NT2/D1 (cell line): ENCODE results near the gene FAM151A.
A peak's percentile ranks its signal among the peaks of the same experiment; 100 is the strongest.

Source experiments
- DNase-seq: peaks from one replicate; pipeline ENCODE4 v3.0.0-alpha.2; 2011; ENCODE audit warnings: low read depth, low spot score
- H3K27me3 ChIP-seq: 2 replicates; pipeline ENCODE4 v1.6.0; 2011; ENCODE audit warnings: mild to moderate bottlenecking; ENCODE audit not compliant: insufficient read length, insufficient read depth
- H3K36me3 ChIP-seq: 2 replicates; pipeline ENCODE4 v1.6.1; 2011; ENCODE audit warnings: mild to moderate bottlenecking, low read length, mixed read lengths; ENCODE audit not compliant: insufficient read depth, insufficient read length
- H3K4me1 ChIP-seq: 2 replicates; pipeline ENCODE4 v1.5.1; 2011; ENCODE audit not compliant: insufficient read depth, insufficient read length
- H3K4me3 ChIP-seq: 2 replicates; pipeline ENCODE4 v1.5.1; 2011; ENCODE audit warnings: low read depth; ENCODE audit not compliant: insufficient read length
- H3K9ac ChIP-seq: 2 replicates; pipeline ENCODE4 v1.6.0; 2011; ENCODE audit warnings: low read depth; ENCODE audit not compliant: insufficient read length
- H3K9me3 ChIP-seq: 2 replicates; pipeline ENCODE4 v1.5.1; 2011; ENCODE audit warnings: mild to moderate bottlenecking, low read length; ENCODE audit not compliant: insufficient read depth
- SUZ12 ChIP-seq: IDR thresholded peaks from 2 replicates; pipeline ENCODE4 v1.6.1; 2011; ENCODE audit not compliant: insufficient read length, insufficient read depth; ENCODE audit errors: extremely low read depth
- YY1 ChIP-seq: IDR thresholded peaks from 2 replicates; pipeline ENCODE4 v1.6.1; 2011; ENCODE audit not compliant: insufficient read length, insufficient read depth
- ZNF274 ChIP-seq: IDR thresholded peaks from 2 replicates; pipeline ENCODE4 v1.6.1; 2011; ENCODE audit warnings: mild to moderate bottlenecking, low read depth, low read length

FAM151A gene

DNA sequence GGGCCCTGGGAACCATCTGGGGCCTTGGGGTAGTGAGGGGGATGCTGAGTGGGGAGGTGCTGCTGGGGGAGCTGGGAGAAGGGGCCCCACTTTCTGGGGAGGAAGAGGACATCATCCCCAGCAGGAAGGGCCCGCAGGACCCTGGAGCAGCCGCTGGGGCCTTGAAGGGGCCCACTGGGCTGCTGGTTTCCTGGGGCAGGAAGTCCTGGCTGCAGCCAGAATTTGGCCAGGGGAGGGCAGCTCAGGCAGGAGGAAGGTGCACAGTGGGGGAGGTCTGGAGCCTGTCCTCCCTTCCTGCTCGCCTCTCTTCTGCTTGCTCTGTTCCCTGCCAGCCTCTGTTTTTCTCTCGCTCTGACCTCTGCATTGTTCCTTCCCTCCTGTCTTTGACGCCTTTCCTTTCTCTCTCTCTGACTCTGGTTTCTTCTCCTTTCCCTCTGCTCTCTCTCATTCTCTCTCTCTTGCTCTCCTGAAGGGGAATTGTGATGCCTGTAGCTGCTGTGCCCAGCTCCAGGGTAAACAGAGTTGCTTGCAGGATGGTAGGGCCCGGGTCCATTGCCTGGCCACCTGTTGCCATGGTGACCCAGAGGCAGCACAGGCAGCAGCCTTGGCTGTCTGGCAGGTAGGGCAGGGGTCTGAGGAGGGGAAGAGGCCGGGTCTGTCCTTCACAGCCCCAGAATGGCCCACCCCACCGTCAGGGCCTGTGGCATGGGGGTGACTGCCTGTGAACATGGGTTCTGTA, 51.4 kb downstream of the FAM151A start:
- H3K4me3 ChIP-seq = no peak overlapping the region
- DNase-seq = peak; percentile 57
- H3K27me3 ChIP-seq = no peaks in the 10 kb centered on the region
- H3K36me3 ChIP-seq = no peaks in the 10 kb centered on the region
- no peaks in the 10 kb centered on the region for H3K9me3 ChIP-seq
- TF ChIP-seq YY1 (no peak), ZNF274 (no peak), SUZ12 (no peak)
- peaks cover 42% of the 10 kb centered on the region for H3K4me1 ChIP-seq
- H3K9ac ChIP-seq = no peak overlapping the region

DNA sequence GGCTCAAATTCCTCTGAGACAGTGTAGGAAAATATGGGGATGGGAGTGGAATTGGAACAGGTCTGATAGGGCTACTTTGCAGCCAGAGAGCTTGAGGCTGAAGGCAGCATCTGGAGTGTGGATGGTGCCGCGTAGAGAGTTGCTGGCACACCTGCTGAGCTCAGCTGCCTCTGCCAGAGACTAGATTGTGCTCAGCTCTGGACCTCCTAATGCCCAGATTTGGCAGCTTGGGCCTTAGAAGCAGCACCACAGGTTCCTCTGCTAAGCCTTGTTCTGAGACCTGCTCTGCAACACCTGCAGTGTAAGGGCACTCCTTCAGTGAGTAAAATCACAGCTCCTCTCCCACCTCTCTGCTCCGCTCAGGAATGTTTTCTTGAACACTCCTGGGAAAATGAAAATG, 52.0 kb downstream of the FAM151A start:
- TF ChIP-seq SUZ12 (no peak), YY1 (no peak), ZNF274 (no peak)
- Histone ChIP-seq H3K9ac (no peak overlapping the region), H3K4me3 (no peak overlapping the region), H3K4me1 (peaks cover 42% of the 10 kb centered on the region), H3K36me3 (no peaks in the 10 kb centered on the region), H3K9me3 (no peaks in the 10 kb centered on the region), H3K27me3 (no peaks in the 10 kb centered on the region)
- no peak for DNase-seq

DNA sequence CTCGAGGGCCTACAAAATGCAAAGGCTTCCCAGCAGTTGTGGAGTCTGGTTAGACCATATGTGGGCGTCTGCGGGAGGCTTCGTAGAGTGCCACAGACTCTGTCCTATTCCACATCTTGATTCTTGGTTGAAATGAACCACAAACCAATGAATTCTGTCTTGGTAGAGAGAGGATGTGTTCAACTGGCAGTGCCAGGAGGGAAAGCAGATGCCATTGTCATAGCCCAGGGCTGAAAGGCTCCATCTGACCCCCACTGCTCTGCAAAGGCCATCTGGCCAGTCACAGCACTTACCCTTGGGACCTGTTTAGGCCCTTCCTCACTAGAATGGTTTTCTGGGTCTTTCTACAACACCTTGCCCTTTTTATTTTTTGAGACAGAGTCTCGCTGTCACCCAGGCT, 53.2 kb downstream of the FAM151A start:
- Histone ChIP-seq H3K27me3 (no peaks in the 10 kb centered on the region), H3K36me3 (no peaks in the 10 kb centered on the region), H3K9ac (no peak overlapping the region), H3K9me3 (no peaks in the 10 kb centered on the region), H3K4me3 (no peak overlapping the region), H3K4me1 (peaks cover 36% of the 10 kb centered on the region)
- TF ChIP-seq YY1 = no peak
- no peak for TF ChIP-seq ZNF274
- no peak for TF ChIP-seq SUZ12
- DNase-seq = no peak

- H3K9me3 ChIP-seq = no peaks in the 10 kb centered on the region
- H3K27me3 ChIP-seq = no peaks in the 10 kb centered on the region
- TF ChIP-seq ZNF274 = no peak
- no peak for TF ChIP-seq YY1
- no peak for TF ChIP-seq SUZ12
- no peaks in the 10 kb centered on the region for H3K36me3 ChIP-seq
- peaks cover 34% of the 10 kb centered on the region for H3K4me1 ChIP-seq
- H3K4me3 ChIP-seq = no peak overlapping the region
- no peak for DNase-seq
- H3K9ac ChIP-seq = peak overlapping the region; percentile 14
Measured at GRCh38 chr1:54569339-54569738, 54.0 kb downstream of the FAM151A start.

DNA sequence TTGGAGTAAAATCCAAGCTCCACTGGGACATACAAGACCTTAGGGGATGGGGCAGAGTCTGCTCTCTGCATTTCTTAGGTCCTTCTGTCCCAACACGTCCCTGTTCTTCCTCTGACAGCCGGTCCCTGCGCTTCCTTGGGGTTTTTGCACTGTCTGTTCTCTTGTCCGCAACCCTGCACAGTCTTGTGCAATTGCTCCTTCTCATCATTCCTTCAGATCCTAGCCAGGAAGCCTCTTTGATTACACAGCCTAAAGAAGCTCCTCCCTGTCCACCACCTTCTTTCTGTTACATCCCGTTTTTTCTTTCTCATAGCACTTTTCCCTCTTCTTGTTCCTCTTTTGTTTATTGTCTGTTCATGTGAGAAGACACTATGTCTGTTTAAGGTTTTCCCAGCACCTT, 55.4 kb downstream of the FAM151A start:
- Histone ChIP-seq H3K4me3 (no peak overlapping the region), H3K9me3 (peaks cover 6% of the 10 kb centered on the region; the same call in 1 of the 2 replicates), H3K27me3 (no peaks in the 10 kb centered on the region), H3K9ac (no peak overlapping the region), H3K4me1 (peaks cover 34% of the 10 kb centered on the region), H3K36me3 (no peaks in the 10 kb centered on the region)
- DNase-seq = no peak
- no peak for TF ChIP-seq SUZ12
- no peak for TF ChIP-seq ZNF274
- TF ChIP-seq YY1 = no peak

- Histone ChIP-seq H3K4me3 (no peak overlapping the region), H3K27me3 (no peaks in the 10 kb centered on the region), H3K4me1 (peaks cover 24% of the 10 kb centered on the region), H3K9me3 (peaks cover 7% of the 10 kb centered on the region; the same call in 1 of the 2 replicates), H3K36me3 (no peaks in the 10 kb centered on the region), H3K9ac (no peak overlapping the region)
- no peak for TF ChIP-seq YY1
- no peak for TF ChIP-seq ZNF274
- TF ChIP-seq SUZ12 = no peak
- no peak for DNase-seq
Measured at GRCh38 chr1:54566438-54567141, 56.7 kb downstream of the FAM151A start.

DNA sequence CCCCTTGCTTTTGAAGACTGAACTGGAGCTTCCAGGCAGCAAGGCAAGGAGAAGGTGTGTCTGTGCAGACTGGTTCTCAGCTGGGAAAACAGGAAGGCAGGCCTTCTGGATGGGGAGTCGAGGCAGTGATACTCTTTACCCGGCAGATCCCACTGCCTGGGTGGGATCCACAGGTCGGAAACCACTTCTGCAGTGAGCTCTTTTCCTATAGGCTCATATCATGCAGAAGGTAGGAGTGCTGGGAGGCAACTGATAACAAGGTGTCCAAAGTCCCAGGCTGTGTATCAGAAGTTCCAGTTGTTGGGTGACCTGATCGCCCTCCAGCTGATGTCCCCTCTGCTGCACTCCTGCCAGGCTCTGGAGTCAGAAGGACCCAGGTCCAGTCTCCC, 58.2 kb downstream of the FAM151A start:
- H3K4me3 ChIP-seq = no peak overlapping the region
- H3K36me3 ChIP-seq = no peaks in the 10 kb centered on the region
- H3K4me1 ChIP-seq = peaks cover 21% of the 10 kb centered on the region
- H3K9ac ChIP-seq = no peak overlapping the region
- no peak for TF ChIP-seq YY1
- TF ChIP-seq SUZ12 = no peak
- no peak for TF ChIP-seq ZNF274
- peaks cover 7% of the 10 kb centered on the region; the same call in 1 of the 2 replicates for H3K9me3 ChIP-seq
- DNase-seq = no peak
- no peaks in the 10 kb centered on the region for H3K27me3 ChIP-seq
